H1 (cell line): ENCODE results near the gene CTSK.

Experiments used
- EP300 ChIP-seq, 2 experiments: IDR thresholded peaks; 1 replicate in 1 of 2; 2 replicates in 1 of 2; pipeline ENCODE4 v1.6.1; 2011 to 2012; ENCODE audit warnings: low read depth in 2 of 2, low read length in 2 of 2, mild to moderate bottlenecking in 2 of 2, borderline replicate concordance in 1 of 2, inconsistent platforms in 1 of 2, moderate library complexity in 1 of 2
- EZH2 ChIP-seq: fragments of 200-600 bp; sonication (generic); IDR thresholded peaks from 2 replicates; pipeline ENCODE4 v1.7.1; 2012; ENCODE audit warnings: low read depth, mild to moderate bottlenecking, moderate library complexity, low read length, inconsistent platforms; ENCODE audit not compliant: severe bottlenecking
- GABPA ChIP-seq: IDR thresholded peaks from 2 replicates; pipeline ENCODE4 v1.6.1; 2011; ENCODE audit warnings: mild to moderate bottlenecking, low read length, moderate library complexity, borderline replicate concordance; ENCODE audit not compliant: insufficient read depth
- POLR2A ChIP-seq, 2 experiments: IDR thresholded peaks; 1 replicate in 1 of 2; 2 replicates in 1 of 2; pipeline ENCODE4 v1.6.1; 2011; ENCODE audit warnings: low read depth in 2 of 2, low read length in 2 of 2, mild to moderate bottlenecking in 2 of 2; ENCODE audit errors: control extremely low read depth in 1 of 2
- RAD21 ChIP-seq, 2 experiments: IDR thresholded peaks in 1 of 2; conservative IDR thresholded peaks in 1 of 2; 2 replicates each; pipeline ENCODE4 v1.6.1; 2011; ENCODE audit warnings: low read depth in 2 of 2, low read length in 2 of 2, improper control_type of control experiment in 1 of 2, inconsistent platforms in 1 of 2, mild to moderate bottlenecking in 1 of 2, moderate library complexity in 1 of 2
- RFX5 ChIP-seq: IDR thresholded peaks from 2 replicates; pipeline ENCODE4 v1.6.1; 2011; ENCODE audit warnings: low read depth, low read length, improper control_type of control experiment, borderline replicate concordance
- RNF2 ChIP-seq: fragments of 200-900, 300-1000 bp; sonication (generic); IDR thresholded peaks from 2 replicates; pipeline ENCODE4 v1.7.1; 2016; ENCODE audit warnings: borderline replicate concordance, low read depth, mild to moderate bottlenecking, antibody characterized with exemption, low read length; ENCODE audit not compliant: poor library complexity, severe bottlenecking; ENCODE audit errors: missing control alignments
- SIX5 ChIP-seq: IDR thresholded peaks from 2 replicates; pipeline ENCODE4 v1.6.1; 2011; ENCODE audit warnings: mild to moderate bottlenecking, low read depth, low read length
- TAF1 ChIP-seq: IDR thresholded peaks from 2 replicates; pipeline ENCODE4 v1.6.1; 2011; ENCODE audit warnings: mild to moderate bottlenecking, low read depth, low read length
- ZNF274 ChIP-seq: IDR thresholded peaks from 2 replicates; pipeline ENCODE4 v1.7.0; 2012; ENCODE audit warnings: low read length, borderline replicate concordance; ENCODE audit errors: extremely low read depth
- TF ChIP-seq, protein P1 (sequence below), 3 experiments: IDR thresholded peaks; 1 replicate in 2 of 3; 2 replicates in 1 of 3; pipeline versions ENCODE4 v1.5.1 to v1.6.1; 2011; ENCODE audit warnings: low read length in 3 of 3, mild to moderate bottlenecking in 3 of 3, inconsistent platforms in 2 of 3, low read depth in 1 of 3, moderate library complexity in 1 of 3; ENCODE audit not compliant: insufficient read depth in 1 of 3; ENCODE audit errors: control extremely low read depth in 1 of 3
- TF ChIP-seq, protein P2 (sequence below): IDR thresholded peaks from 2 replicates; pipeline ENCODE4 v1.6.1; 2012; ENCODE audit warnings: low read length, inconsistent platforms

DNA sequence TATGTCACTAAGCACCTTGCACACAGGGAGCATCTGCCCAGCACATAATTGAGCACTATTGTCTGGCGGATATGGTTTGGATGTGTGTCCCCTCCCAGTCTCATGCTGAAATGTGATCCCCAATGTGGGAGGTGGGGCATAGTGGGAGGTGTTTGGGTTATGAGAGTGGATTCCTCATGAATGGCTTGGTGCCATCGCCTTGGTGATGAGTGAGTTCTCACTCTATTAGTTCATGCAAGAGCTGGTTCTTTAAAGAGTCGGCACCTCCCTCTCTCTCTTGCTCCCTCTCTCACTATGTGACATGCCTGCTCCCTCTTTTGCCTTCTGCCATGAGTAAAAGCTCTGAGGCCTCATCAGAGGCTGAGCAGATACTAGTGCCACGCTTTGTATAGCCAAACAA lies 9.5 kb downstream of the CTSK start:
- no peak for TF ChIP-seq RFX5
- TF ChIP-seq, protein P1, sequence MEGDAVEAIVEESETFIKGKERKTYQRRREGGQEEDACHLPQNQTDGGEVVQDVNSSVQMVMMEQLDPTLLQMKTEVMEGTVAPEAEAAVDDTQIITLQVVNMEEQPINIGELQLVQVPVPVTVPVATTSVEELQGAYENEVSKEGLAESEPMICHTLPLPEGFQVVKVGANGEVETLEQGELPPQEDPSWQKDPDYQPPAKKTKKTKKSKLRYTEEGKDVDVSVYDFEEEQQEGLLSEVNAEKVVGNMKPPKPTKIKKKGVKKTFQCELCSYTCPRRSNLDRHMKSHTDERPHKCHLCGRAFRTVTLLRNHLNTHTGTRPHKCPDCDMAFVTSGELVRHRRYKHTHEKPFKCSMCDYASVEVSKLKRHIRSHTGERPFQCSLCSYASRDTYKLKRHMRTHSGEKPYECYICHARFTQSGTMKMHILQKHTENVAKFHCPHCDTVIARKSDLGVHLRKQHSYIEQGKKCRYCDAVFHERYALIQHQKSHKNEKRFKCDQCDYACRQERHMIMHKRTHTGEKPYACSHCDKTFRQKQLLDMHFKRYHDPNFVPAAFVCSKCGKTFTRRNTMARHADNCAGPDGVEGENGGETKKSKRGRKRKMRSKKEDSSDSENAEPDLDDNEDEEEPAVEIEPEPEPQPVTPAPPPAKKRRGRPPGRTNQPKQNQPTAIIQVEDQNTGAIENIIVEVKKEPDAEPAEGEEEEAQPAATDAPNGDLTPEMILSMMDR (IDR thresholded peaks at IDR 0.05; ENCODE audit: control extremely low read depth in 1 of 3, insufficient read depth in 1 of 3, low read depth in 1 of 3, low read length in 3 of 3): no peak
- no peak for TF ChIP-seq TAF1
- TF ChIP-seq ZNF274: no peak
- TF ChIP-seq GABPA: no peak
- TF ChIP-seq POLR2A (IDR thresholded peaks at IDR 0.05; ENCODE audit: control extremely low read depth in 1 of 2, low read depth in 2 of 2, low read length in 2 of 2): no peak
- no peak for TF ChIP-seq RAD21 (IDR thresholded peaks at IDR 0.05 in 1 of 2, conservative IDR thresholded peaks at IDR 0.05 in 1 of 2; ENCODE audit: low read depth in 2 of 2, low read length in 2 of 2)
- no peak for TF ChIP-seq EZH2
- TF ChIP-seq EP300 (IDR thresholded peaks at IDR 0.05; ENCODE audit: borderline replicate concordance in 1 of 2, low read depth in 2 of 2, low read length in 2 of 2): no peak
- TF ChIP-seq, protein P2, sequence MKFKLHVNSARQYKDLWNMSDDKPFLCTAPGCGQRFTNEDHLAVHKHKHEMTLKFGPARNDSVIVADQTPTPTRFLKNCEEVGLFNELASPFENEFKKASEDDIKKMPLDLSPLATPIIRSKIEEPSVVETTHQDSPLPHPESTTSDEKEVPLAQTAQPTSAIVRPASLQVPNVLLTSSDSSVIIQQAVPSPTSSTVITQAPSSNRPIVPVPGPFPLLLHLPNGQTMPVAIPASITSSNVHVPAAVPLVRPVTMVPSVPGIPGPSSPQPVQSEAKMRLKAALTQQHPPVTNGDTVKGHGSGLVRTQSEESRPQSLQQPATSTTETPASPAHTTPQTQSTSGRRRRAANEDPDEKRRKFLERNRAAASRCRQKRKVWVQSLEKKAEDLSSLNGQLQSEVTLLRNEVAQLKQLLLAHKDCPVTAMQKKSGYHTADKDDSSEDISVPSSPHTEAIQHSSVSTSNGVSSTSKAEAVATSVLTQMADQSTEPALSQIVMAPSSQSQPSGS: no peak
- TF ChIP-seq SIX5: no peak
- TF ChIP-seq RNF2: no peak
